GM12864 (cell line): ENCODE data around the gene CDH23.

Experiments used
- DNase-seq: peaks from one replicate; pipeline ENCODE4 v3.0.0-alpha.2; 2011; ENCODE audit warnings: low read depth
- H3K4me3 ChIP-seq: 2 replicates; pipeline ENCODE4 v1.5.1; 2011; ENCODE audit warnings: mild to moderate bottlenecking, low read depth, low read length, control low read depth
- TF ChIP-seq, protein P1 (sequence below): IDR thresholded peaks from 2 replicates; pipeline ENCODE4 v1.5.1; 2011; ENCODE audit warnings: low read depth, mild to moderate bottlenecking, moderate library complexity, low read length, control low read depth, inconsistent platforms; ENCODE audit errors: missing control alignments

Gene CDH23

DNA sequence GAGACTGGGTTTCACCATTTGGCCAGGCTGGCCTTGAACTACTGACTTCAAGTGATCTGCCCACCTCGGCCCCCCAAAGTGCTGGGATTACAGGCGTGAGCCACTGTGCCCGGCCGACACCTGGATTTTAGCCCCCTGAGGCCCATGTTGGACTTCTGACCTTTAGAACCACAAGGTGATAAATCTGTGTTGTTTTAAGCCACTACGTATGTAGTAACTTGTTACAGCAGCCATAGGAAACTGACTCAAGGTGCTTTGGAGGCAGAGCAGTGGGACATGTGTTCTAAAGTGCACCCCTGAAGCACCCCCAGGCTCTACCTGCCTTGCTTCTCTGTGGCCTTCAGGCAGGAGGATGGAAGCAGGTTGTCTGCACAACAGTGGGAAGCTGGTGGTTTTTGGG lies 128.4 kb downstream of the CDH23 start:
- TF ChIP-seq, protein P1, sequence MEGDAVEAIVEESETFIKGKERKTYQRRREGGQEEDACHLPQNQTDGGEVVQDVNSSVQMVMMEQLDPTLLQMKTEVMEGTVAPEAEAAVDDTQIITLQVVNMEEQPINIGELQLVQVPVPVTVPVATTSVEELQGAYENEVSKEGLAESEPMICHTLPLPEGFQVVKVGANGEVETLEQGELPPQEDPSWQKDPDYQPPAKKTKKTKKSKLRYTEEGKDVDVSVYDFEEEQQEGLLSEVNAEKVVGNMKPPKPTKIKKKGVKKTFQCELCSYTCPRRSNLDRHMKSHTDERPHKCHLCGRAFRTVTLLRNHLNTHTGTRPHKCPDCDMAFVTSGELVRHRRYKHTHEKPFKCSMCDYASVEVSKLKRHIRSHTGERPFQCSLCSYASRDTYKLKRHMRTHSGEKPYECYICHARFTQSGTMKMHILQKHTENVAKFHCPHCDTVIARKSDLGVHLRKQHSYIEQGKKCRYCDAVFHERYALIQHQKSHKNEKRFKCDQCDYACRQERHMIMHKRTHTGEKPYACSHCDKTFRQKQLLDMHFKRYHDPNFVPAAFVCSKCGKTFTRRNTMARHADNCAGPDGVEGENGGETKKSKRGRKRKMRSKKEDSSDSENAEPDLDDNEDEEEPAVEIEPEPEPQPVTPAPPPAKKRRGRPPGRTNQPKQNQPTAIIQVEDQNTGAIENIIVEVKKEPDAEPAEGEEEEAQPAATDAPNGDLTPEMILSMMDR, result no peak
- no peak overlapping the region for H3K4me3 ChIP-seq
- DNase-seq, result no peak

DNA sequence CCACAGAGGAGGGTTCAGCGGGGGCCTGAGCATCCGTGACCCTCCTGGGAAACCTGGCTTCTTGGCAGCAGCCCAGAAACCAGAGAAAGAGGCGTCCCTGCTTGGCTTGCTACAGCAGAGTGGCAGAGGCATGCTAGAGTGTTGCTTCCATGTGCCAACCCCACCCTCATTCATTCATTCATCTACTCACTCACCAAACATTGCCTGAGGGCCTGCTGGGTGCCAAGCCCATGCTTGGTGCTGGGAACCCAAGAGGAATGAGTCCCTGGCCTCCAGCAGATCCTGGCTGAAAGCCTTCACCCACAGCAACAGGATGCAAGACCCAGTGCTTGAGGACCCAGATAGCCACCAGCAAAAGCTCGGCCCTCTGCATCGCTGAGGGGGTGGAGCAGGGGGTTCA lies 129.0 kb downstream of the CDH23 start:
- TF ChIP-seq, protein P1, result no peak
- DNase-seq, result no peak
- H3K4me3 ChIP-seq, result no peak overlapping the region

GRCh38 chr10:71526653-71527052 lies 129.9 kb downstream of the CDH23 start:
- no peak for DNase-seq
- H3K4me3 ChIP-seq, result no peak overlapping the region
- TF ChIP-seq, protein P1, result no peak

GRCh38 chr10:71527135-71527534 lies 130.4 kb downstream of the CDH23 start:
- TF ChIP-seq, protein P1, result no peak
- DNase-seq, result no peak
- no peak overlapping the region for H3K4me3 ChIP-seq

DNA sequence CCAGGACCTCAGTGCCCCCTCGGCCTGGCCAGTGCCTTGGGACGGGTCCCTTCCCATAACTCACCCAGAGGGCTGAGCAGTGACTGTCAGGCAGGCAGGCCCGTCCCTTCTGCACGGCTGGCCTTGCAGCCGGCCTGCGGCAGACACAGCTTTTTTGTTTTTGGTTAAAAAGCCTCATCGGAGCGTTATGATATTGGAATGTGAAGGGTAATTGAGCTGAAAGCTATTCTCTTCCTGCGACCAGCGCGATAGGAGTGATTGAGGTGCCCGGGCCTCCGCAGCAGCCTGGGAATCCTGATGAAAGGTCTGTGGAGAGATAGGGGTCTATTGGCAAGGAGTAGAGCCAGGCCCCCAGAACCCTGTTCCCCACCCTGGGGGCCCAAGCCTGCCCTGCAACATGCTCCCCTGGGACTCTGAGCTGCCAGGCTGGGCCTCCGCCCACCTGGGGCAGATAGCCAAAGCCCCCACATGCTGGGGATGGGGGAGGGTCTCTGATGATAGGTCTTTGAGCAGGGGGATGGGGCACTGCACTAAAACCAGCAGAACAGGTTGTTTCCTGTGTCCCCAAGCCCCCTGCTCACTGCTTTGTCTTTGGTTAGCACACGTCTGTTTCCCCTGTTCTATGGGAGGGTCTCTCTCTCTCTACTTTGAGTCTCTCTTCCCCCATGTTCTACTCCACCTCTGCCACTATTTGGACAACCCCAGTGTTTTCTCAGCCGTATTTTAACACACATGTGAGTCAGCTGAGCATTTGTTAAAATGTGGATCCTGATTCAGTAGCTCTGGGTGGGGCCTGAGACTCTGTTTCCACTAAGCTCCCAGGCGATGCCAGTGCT lies 131.9 kb downstream of the CDH23 start:
- no peak for DNase-seq
- TF ChIP-seq, protein P1, result no peak
- no peak overlapping the region for H3K4me3 ChIP-seq

DNA sequence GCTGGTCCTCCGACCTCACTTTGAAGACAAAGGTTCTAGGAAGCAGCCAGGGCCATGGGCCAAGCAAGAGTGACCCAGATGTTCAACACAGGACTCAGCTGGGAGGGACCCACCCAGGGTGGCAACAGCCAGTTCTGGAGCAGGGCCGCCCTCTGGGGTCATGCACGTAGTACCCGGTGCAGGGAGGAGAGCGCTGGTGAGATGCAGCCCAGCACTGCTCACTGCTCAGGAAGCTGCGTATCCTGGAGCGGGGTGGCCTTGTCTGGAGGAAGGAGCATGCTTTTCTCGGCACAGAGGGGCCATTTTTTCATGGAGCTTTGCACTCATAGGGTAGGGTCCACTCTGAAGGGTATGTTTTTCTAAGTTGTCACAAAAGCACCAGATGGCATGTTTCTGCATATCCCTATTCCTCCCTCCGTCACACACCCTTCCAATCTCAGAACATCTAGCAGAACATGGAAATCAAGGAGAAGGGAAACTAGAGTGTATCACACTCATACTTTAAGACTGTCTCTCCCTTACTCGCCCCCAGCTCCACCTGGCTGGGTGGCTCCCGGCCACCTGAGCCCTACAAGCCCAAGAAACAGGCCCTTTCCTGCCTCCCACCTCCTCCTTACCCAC lies 132.6 kb downstream of the CDH23 start:
- no peak overlapping the region for H3K4me3 ChIP-seq
- TF ChIP-seq, protein P1, result no peak
- no peak for DNase-seq
